GM10266 (cell line): Measurements from ENCODE around the gene TREML2.

ENCODE experiments used
- DNase-seq: peaks from one replicate; pipeline ENCODE4 v3.0.0; 2012; ENCODE audit errors: extremely low spot score
- TF ChIP-seq, protein P1 (sequence below): IDR thresholded peaks from 2 replicates; pipeline ENCODE4 v1.5.1; 2012; ENCODE audit warnings: mild to moderate bottlenecking, low read depth; ENCODE audit not compliant: control insufficient read depth, insufficient read depth; ENCODE audit errors: missing control alignments

Gene TREML2

GRCh38 chr6:41156771-41157170 is 44.2 kb downstream of the TREML2 start:
- TF ChIP-seq, protein P1, sequence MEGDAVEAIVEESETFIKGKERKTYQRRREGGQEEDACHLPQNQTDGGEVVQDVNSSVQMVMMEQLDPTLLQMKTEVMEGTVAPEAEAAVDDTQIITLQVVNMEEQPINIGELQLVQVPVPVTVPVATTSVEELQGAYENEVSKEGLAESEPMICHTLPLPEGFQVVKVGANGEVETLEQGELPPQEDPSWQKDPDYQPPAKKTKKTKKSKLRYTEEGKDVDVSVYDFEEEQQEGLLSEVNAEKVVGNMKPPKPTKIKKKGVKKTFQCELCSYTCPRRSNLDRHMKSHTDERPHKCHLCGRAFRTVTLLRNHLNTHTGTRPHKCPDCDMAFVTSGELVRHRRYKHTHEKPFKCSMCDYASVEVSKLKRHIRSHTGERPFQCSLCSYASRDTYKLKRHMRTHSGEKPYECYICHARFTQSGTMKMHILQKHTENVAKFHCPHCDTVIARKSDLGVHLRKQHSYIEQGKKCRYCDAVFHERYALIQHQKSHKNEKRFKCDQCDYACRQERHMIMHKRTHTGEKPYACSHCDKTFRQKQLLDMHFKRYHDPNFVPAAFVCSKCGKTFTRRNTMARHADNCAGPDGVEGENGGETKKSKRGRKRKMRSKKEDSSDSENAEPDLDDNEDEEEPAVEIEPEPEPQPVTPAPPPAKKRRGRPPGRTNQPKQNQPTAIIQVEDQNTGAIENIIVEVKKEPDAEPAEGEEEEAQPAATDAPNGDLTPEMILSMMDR = no peak
- DNase-seq = no peak

DNA sequence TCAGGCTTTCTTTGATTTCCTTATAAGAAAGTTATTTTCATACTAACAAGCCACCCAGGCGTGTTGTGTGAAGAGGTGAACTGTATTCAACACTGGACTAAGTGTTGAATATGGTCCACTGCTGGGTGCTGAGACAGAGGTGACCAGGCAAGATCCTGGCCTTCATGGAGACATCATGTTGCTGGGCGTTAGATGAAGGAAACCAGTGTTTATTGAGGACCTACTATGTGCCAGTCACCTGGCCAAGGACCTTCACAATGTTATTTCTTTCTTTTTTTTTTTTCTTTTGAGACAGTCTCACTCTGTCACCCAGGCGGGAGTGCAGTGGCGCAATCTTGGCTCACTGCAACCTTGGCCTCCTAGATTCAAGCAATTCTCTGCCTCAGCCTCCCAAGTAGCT is 44.9 kb downstream of the TREML2 start:
- no peak for DNase-seq
- TF ChIP-seq, protein P1 = no peak

GRCh38 chr6:41155132-41155805 is 45.7 kb downstream of the TREML2 start:
- TF ChIP-seq, protein P1 = no peak

DNA sequence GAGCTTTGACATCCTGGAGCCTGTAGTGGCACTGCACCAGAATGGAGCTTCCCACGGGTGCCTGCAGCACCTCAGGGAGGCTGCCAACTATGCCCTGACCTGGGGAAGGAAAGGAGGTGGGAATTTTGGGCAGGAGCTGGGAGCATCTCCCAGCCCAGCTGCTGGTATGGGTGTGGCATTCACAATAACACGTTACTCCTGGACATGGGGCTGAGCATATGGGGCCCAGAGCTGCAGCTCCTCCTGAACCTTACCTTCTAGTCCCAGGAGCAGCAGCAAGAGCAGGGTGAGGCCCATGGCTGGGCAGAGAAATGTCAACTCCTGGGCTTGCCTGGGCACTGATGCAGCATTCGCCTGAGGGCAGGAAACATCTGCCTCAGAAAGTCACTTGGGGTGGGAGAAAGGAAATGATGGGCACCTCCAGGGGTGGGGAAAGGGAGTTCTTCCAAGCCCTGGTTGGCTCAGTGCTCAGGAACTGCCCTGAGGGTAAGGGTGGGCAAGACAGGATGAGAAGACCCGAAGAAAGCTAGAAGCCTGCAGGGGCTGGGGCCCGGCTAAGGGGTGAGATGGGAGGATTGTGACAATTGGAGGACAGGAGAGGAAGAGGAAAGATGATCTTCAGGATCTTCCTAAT is 46.8 kb downstream of the TREML2 start, which contains the start of gene TREML1:
TREML1 (minus strand) TSS at position 356 of the 634 bp plus-strand sequence; CDS start at position 297, 59 bp downstream.
- no peak for DNase-seq
- TF ChIP-seq, protein P1 = no peak

More at GRCh38 chr6:41155132-41155805, 45.7 kb downstream of the TREML2 start:
- no peak for DNase-seq

DNA sequence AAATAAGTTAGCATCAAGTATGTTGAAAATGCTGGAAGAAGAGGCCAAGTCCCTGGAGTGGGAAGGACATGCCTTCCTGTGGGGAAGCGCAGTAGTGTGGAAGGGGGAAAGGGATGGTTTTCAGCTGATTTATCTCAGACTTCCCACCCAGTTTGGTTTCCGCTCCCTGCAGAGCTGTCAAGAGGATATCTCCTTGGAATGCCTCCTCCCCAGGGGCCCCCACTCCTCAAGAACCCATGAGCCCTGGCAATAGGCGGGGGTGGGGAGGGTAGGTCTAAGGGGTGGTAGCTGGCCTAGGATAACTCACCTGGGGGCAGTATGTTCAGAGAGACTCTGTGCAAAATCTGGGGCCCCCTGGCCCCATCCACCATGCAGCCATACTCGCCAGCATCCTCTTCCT is 47.5 kb downstream of the TREML2 start:
- TF ChIP-seq, protein P1 = no peak
- no peak for DNase-seq

- TF ChIP-seq, protein P1 = no peak
- DNase-seq = no peak
These were observed 50.3 kb downstream of the TREML2 start for GRCh38 chr6:41150671-41151070.

- DNase-seq = no peak
- TF ChIP-seq, protein P1 = no peak
These were observed 53.0 kb downstream of the TREML2 start for GRCh38 chr6:41147917-41148316.
